ENCODE data around the gene KRT14. TPM values are rescaled to one million over a fixed set of nuclear protein-coding genes. Genes with fewer than 3 reads are reported as not detected.

The KRT14 gene
- total and polyA plus RNA-seq, 2 experiments from 2014 or later = not detected

DNA sequence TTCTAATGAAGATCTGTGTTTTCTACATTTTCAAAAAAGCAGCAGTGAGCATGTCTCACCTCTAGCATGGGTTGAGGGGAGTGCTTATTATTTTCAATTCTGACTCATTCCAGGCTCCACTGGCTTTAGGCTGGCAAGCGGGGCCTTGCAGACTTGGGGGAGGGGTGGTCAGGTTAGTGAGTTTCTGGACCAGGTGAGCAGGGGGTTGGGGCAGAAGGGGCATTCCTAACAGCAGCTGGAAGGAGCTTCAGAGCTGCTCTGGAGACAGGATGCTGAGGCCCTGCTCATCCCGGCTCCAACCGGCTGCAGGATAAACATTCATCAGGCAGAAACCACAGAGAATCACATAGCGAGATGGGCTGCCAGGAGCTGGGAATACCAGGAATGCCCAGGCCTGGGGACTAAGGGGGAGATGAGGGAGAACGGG, 48.1 kb downstream of the KRT14 start (continued):
- TF ChIP-seq, protein P1, sequence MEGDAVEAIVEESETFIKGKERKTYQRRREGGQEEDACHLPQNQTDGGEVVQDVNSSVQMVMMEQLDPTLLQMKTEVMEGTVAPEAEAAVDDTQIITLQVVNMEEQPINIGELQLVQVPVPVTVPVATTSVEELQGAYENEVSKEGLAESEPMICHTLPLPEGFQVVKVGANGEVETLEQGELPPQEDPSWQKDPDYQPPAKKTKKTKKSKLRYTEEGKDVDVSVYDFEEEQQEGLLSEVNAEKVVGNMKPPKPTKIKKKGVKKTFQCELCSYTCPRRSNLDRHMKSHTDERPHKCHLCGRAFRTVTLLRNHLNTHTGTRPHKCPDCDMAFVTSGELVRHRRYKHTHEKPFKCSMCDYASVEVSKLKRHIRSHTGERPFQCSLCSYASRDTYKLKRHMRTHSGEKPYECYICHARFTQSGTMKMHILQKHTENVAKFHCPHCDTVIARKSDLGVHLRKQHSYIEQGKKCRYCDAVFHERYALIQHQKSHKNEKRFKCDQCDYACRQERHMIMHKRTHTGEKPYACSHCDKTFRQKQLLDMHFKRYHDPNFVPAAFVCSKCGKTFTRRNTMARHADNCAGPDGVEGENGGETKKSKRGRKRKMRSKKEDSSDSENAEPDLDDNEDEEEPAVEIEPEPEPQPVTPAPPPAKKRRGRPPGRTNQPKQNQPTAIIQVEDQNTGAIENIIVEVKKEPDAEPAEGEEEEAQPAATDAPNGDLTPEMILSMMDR (conservative IDR thresholded peaks at IDR 0.05; ENCODE audit: low read depth in 2 of 2) = no peak
- TF ChIP-seq ZNF114 (CRISPR knock-in tag; IDR thresholded peaks at IDR 0.05) = no peak
- TF ChIP-seq EZH2phosphoT487 (IDR thresholded peaks at IDR 0.05; ENCODE audit: unreplicated experiment) = no peak
- TF ChIP-seq EZH2 (IDR thresholded peaks at IDR 0.05; ENCODE audit: low read depth, unreplicated experiment) = no peak
- TF ChIP-seq JUNB (IDR thresholded peaks at IDR 0.05; ENCODE audit: unreplicated experiment) = no peak
- no peak for TF ChIP-seq STAT1 (IDR thresholded peaks at IDR 0.05; ENCODE audit: unreplicated experiment)
- TF ChIP-seq, protein P2, sequence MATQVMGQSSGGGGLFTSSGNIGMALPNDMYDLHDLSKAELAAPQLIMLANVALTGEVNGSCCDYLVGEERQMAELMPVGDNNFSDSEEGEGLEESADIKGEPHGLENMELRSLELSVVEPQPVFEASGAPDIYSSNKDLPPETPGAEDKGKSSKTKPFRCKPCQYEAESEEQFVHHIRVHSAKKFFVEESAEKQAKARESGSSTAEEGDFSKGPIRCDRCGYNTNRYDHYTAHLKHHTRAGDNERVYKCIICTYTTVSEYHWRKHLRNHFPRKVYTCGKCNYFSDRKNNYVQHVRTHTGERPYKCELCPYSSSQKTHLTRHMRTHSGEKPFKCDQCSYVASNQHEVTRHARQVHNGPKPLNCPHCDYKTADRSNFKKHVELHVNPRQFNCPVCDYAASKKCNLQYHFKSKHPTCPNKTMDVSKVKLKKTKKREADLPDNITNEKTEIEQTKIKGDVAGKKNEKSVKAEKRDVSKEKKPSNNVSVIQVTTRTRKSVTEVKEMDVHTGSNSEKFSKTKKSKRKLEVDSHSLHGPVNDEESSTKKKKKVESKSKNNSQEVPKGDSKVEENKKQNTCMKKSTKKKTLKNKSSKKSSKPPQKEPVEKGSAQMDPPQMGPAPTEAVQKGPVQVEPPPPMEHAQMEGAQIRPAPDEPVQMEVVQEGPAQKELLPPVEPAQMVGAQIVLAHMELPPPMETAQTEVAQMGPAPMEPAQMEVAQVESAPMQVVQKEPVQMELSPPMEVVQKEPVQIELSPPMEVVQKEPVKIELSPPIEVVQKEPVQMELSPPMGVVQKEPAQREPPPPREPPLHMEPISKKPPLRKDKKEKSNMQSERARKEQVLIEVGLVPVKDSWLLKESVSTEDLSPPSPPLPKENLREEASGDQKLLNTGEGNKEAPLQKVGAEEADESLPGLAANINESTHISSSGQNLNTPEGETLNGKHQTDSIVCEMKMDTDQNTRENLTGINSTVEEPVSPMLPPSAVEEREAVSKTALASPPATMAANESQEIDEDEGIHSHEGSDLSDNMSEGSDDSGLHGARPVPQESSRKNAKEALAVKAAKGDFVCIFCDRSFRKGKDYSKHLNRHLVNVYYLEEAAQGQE (IDR thresholded peaks at IDR 0.05; ENCODE audit: unreplicated experiment) = no peak
- TF ChIP-seq ZNF331 (CRISPR knock-in tag; IDR thresholded peaks at IDR 0.05; ENCODE audit: low read depth) = no peak
- TF ChIP-seq, protein P3, sequence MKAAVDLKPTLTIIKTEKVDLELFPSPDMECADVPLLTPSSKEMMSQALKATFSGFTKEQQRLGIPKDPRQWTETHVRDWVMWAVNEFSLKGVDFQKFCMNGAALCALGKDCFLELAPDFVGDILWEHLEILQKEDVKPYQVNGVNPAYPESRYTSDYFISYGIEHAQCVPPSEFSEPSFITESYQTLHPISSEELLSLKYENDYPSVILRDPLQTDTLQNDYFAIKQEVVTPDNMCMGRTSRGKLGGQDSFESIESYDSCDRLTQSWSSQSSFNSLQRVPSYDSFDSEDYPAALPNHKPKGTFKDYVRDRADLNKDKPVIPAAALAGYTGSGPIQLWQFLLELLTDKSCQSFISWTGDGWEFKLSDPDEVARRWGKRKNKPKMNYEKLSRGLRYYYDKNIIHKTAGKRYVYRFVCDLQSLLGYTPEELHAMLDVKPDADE (IDR thresholded peaks at IDR 0.05) = no peak
- TF ChIP-seq NANOG (IDR thresholded peaks at IDR 0.05; ENCODE audit: borderline replicate concordance) = no peak
- TF ChIP-seq CREB1 (CRISPR knock-in tag; IDR thresholded peaks at IDR 0.05; ENCODE audit: low read depth) = no peak
- TF ChIP-seq POLR2AphosphoS5 (IDR thresholded peaks at IDR 0.05; ENCODE audit: low read depth) = no peak

- H3K27ac Mint-ChIP-seq = no peak overlapping the region
- no peaks in the 10 kb centered on the region for H3K36me3 Mint-ChIP-seq (ENCODE audit: low read depth)
- no peaks in the 10 kb centered on the region for H4K20me1 ChIP-seq (replicated peaks; ENCODE audit: insufficient read depth)
- no peaks in the 10 kb centered on the region for H3K27me3 ChIP-seq (ENCODE audit: insufficient read depth)
- H2AFZ ChIP-seq = no peak overlapping the region
- no peak for DNase-seq (ENCODE audit: low spot score)
- no peaks in the 10 kb centered on the region for H3K79me2 ChIP-seq (replicated peaks; ENCODE audit: insufficient read depth)
- H3K36me3 ChIP-seq (ENCODE audit: insufficient read depth) = no peaks in the 10 kb centered on the region
- no peak overlapping the region for H3K4me3 ChIP-seq
- TF ChIP-seq JUNB (IDR thresholded peaks at IDR 0.05; ENCODE audit: unreplicated experiment) = no peak
- no peak for TF ChIP-seq EZH2 (IDR thresholded peaks at IDR 0.05; ENCODE audit: low read depth, unreplicated experiment)
- TF ChIP-seq, protein P4, sequence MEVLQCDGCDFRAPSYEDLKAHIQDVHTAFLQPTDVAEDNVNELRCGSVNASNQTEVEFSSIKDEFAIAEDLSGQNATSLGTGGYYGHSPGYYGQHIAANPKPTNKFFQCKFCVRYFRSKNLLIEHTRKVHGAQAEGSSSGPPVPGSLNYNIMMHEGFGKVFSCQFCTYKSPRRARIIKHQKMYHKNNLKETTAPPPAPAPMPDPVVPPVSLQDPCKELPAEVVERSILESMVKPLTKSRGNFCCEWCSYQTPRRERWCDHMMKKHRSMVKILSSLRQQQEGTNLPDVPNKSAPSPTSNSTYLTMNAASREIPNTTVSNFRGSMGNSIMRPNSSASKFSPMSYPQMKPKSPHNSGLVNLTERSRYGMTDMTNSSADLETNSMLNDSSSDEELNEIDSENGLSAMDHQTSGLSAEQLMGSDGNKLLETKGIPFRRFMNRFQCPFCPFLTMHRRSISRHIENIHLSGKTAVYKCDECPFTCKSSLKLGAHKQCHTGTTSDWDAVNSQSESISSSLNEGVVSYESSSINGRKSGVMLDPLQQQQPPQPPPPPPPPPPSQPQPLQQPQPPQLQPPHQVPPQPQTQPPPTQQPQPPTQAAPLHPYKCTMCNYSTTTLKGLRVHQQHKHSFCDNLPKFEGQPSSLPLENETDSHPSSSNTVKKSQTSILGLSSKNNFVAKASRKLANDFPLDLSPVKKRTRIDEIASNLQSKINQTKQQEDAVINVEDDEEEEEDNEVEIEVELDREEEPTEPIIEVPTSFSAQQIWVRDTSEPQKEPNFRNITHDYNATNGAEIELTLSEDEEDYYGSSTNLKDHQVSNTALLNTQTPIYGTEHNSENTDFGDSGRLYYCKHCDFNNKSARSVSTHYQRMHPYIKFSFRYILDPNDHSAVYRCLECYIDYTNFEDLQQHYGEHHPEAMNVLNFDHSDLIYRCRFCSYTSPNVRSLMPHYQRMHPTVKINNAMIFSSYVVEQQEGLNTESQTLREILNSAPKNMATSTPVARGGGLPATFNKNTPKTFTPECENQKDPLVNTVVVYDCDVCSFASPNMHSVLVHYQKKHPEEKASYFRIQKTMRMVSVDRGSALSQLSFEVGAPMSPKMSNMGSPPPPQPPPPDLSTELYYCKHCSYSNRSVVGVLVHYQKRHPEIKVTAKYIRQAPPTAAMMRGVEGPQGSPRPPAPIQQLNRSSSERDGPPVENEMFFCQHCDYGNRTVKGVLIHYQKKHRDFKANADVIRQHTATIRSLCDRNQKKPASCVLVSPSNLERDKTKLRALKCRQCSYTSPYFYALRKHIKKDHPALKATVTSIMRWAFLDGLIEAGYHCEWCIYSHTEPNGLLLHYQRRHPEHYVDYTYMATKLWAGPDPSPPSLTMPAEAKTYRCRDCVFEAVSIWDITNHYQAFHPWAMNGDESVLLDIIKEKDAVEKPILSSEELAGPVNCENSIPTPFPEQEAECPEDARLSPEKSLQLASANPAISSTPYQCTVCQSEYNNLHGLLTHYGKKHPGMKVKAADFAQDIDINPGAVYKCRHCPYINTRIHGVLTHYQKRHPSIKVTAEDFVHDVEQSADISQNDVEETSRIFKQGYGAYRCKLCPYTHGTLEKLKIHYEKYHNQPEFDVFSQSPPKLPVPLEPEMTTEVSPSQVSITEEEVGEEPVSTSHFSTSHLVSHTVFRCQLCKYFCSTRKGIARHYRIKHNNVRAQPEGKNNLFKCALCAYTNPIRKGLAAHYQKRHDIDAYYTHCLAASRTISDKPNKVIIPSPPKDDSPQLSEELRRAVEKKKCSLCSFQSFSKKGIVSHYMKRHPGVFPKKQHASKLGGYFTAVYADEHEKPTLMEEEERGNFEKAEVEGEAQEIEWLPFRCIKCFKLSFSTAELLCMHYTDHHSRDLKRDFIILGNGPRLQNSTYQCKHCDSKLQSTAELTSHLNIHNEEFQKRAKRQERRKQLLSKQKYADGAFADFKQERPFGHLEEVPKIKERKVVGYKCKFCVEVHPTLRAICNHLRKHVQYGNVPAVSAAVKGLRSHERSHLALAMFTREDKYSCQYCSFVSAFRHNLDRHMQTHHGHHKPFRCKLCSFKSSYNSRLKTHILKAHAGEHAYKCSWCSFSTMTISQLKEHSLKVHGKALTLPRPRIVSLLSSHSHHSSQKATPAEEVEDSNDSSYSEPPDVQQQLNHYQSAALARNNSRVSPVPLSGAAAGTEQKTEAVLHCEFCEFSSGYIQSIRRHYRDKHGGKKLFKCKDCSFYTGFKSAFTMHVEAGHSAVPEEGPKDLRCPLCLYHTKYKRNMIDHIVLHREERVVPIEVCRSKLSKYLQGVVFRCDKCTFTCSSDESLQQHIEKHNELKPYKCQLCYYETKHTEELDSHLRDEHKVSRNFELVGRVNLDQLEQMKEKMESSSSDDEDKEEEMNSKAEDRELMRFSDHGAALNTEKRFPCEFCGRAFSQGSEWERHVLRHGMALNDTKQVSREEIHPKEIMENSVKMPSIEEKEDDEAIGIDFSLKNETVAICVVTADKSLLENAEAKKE (CRISPR knock-in tag; IDR thresholded peaks at IDR 0.05) = no peak
- no peak for TF ChIP-seq STAT1 (IDR thresholded peaks at IDR 0.05; ENCODE audit: unreplicated experiment)
- no peak for TF ChIP-seq CREB1 (CRISPR knock-in tag; IDR thresholded peaks at IDR 0.05; ENCODE audit: low read depth)
- TF ChIP-seq EZH2phosphoT487 (IDR thresholded peaks at IDR 0.05; ENCODE audit: unreplicated experiment) = no peak
- TF ChIP-seq ZNF114 (CRISPR knock-in tag; IDR thresholded peaks at IDR 0.05) = no peak
- TF ChIP-seq ZNF331 (CRISPR knock-in tag; IDR thresholded peaks at IDR 0.05; ENCODE audit: low read depth) = no peak
- peaks cover 41% of the 10 kb centered on the region for H3K4me1 Mint-ChIP-seq
- H3K27ac ChIP-seq (ENCODE audit: low read depth) = no peak overlapping the region
- ATAC-seq = no peak
- no peak overlapping the region for H3K4me3 Mint-ChIP-seq
- peaks cover 4% of the 10 kb centered on the region; the same call in 1 of the 2 replicates for H3K4me1 ChIP-seq (ENCODE audit: insufficient read depth)
- H3F3A ChIP-seq (replicated peaks; ENCODE audit: low read depth) = no peaks in the 10 kb centered on the region
- H3K9me2 ChIP-seq (ENCODE audit: insufficient read depth) = no peaks in the 10 kb centered on the region
- no peaks in the 10 kb centered on the region for H3K9me3 Mint-ChIP-seq
- H3K4me2 ChIP-seq = no peak overlapping the region
- peaks cover 14% of the 10 kb centered on the region for H3K27me3 Mint-ChIP-seq (ENCODE audit: insufficient read depth, low read depth, poor library complexity)
Measured at GRCh38 chr17:41537990-41538389, 48.7 kb downstream of the KRT14 start.
